Fibroblast of peridontal ligament (primary cell): Measurements from ENCODE around the gene TLE2.
"Not testable (repeated sequence)": the region's sequence is repeated elsewhere in the genome, so short reads cannot be mapped to it uniquely, and the experiment has no call there.

ENCODE experiments used
- DNase-seq: peaks from one replicate; pipeline ENCODE4 v3.0.0-alpha.2; 2010; ENCODE audit errors: extremely low read depth

The TLE2 gene

GRCh38 chr19:2983351-2984214, 45.5 kb downstream of the TLE2 start:
- DNase-seq = peak; percentile 49

GRCh38 chr19:2982983-2983350, 46.1 kb downstream of the TLE2 start:
- DNase-seq = peak; percentile 88

- DNase-seq = no peak
Observed at GRCh38 chr19:2982561-2982960, 46.5 kb downstream of the TLE2 start.

GRCh38 chr19:2981898-2982297, 47.2 kb downstream of the TLE2 start:
- DNase-seq = no peak

- no peak for DNase-seq
Observed at GRCh38 chr19:2978772-2979171, 50.3 kb downstream of the TLE2 start.

GRCh38 chr19:2978166-2978767, 50.8 kb downstream of the TLE2 start:
- DNase-seq = no peak

- no peak for DNase-seq
Observed at GRCh38 chr19:2977746-2978138, 51.3 kb downstream of the TLE2 start.

- DNase-seq = peak; percentile 80
Observed at GRCh38 chr19:2977001-2977745, 51.9 kb downstream of the TLE2 start, which contains the start of gene TLE6. TSS of gene TLE6 (plus strand) at chr19:2977564. CDS start at chr19:2978234, 670 bp downstream.

GRCh38 chr19:2976609-2977000, 52.5 kb downstream of the TLE2 start:
- DNase-seq = no peak

GRCh38 chr19:2974342-2975041, 54.6 kb downstream of the TLE2 start:
- DNase-seq = peak; percentile 23

- DNase-seq = peak; percentile 25
Observed at GRCh38 chr19:2973229-2973628, 55.9 kb downstream of the TLE2 start.

- peak; percentile 63 for DNase-seq
Observed at GRCh38 chr19:2970201-2970835, 58.8 kb downstream of the TLE2 start.

- DNase-seq = no peak
Observed at GRCh38 chr19:2969104-2969504, 60.0 kb downstream of the TLE2 start.

- DNase-seq = no peak
Observed at GRCh38 chr19:2967972-2968371, 61.1 kb downstream of the TLE2 start.

- no peak for DNase-seq
Observed at GRCh38 chr19:2964874-2965273, 64.2 kb downstream of the TLE2 start.

- DNase-seq = not testable (repeated sequence)
Observed at GRCh38 chr19:2963631-2964030, 65.4 kb downstream of the TLE2 start.

- no peak for DNase-seq
Observed at GRCh38 chr19:2963122-2963521, 66.0 kb downstream of the TLE2 start.

- DNase-seq = peak; percentile 84
Observed at GRCh38 chr19:2962018-2962670, 66.9 kb downstream of the TLE2 start.

GRCh38 chr19:2960120-2960519, 69.0 kb downstream of the TLE2 start:
- DNase-seq = no peak

GRCh38 chr19:2957160-2957559, 71.9 kb downstream of the TLE2 start:
- DNase-seq = no peak

GRCh38 chr19:2952953-2953481, 76.1 kb downstream of the TLE2 start:
- DNase-seq = peak; percentile 37
